ENCODE measurements around the gene MYO3B. TPM values are rescaled to one million over a fixed set of nuclear protein-coding genes. Genes with fewer than 3 reads are reported as not detected.

The MYO3B gene
- total and polyA plus RNA-seq, 2 of the 8 experiments (the other 6 are each of a cell fraction or from before 2014, with no cell fraction given) = 0.17 to 0.19 TPM

GRCh38 chr2:170554278-170554955 lies 376.5 kb downstream of the MYO3B start:
- H3K27me3 ChIP-seq (replicated peaks in 1 of 4; ENCODE audit: control insufficient read depth in 3 of 4, extremely low read depth in 1 of 4, insufficient read depth in 3 of 4, low read length in 3 of 4) = no peaks in the 10 kb centered on the region
- H2AK5ac ChIP-seq (ENCODE audit: low read depth, low read length) = no peak overlapping the region
- H4K5ac ChIP-seq (ENCODE audit: insufficient read length, low read depth, low read length) = no peak overlapping the region
- 89% methylated on average over 7 of the region's 7 CpGs; no CpG with 5 or more reads in 1 of the 2 experiments for WGBS, 2 experiments (ENCODE audit: extremely low coverage in 1 of 2, insufficient coverage in 1 of 2, insufficient read length in 1 of 2, insufficient replicate concordance in 2 of 2, low coverage in 1 of 2, low lambda C conversion rate in 2 of 2, missing lambda C conversion rate in 1 of 2)
- FAIRE-seq = no peak
- no peaks in the 10 kb centered on the region for H3K23me2 ChIP-seq (ENCODE audit: low read depth, low read length)
- H2BK15ac ChIP-seq (ENCODE audit: low read length) = no peak overlapping the region
- no peaks in the 10 kb centered on the region for H3K4me1 ChIP-seq (replicated peaks in 1 of 4; ENCODE audit: control insufficient read depth in 3 of 4, insufficient read depth in 4 of 4, low read length in 3 of 4)
- H2BK120ac ChIP-seq (replicated peaks; ENCODE audit: low read depth, low read length) = no peak overlapping the region
- H4K91ac ChIP-seq (replicated peaks; ENCODE audit: insufficient read length, low read length) = no peak overlapping the region
- no peak overlapping the region for H3K23ac ChIP-seq (ENCODE audit: insufficient read length)
- H3K9ac ChIP-seq (replicated peaks in 1 of 4; ENCODE audit: extremely low read depth in 1 of 4, low read depth in 3 of 4, low read length in 3 of 4) = no peak overlapping the region
- no peak overlapping the region for H2BK12ac ChIP-seq (ENCODE audit: low read depth, low read length)
- TF ChIP-seq RFX5 (IDR thresholded peaks at IDR 0.05; ENCODE audit: borderline replicate concordance, low read depth, low read length) (no peak), BACH1 (IDR thresholded peaks at IDR 0.05; ENCODE audit: low read length) (no peak), POU5F1 (IDR thresholded peaks at IDR 0.05; ENCODE audit: low read depth, low read length) (no peak), TAF1 (IDR thresholded peaks at IDR 0.05; ENCODE audit: low read depth, low read length) (no peak), TEAD4 (IDR thresholded peaks at IDR 0.05; ENCODE audit: low read depth, low read length) (no peak), SP2 (IDR thresholded peaks at IDR 0.05; ENCODE audit: low read length) (no peak), CBX5 (IDR thresholded peaks at IDR 0.05; ENCODE audit: low read depth, low read length) (no peak)
- CTCF ChIA-PET (ENCODE audit: partially characterized antibody) = interaction anchor here (1.2 to 2.2 kb wide), 2 partner anchors 12 to 145 kb away, joined by 3 to 6 read pairs; no protein-coding TSS in a partner anchor
- H3K56ac ChIP-seq (replicated peaks; ENCODE audit: insufficient read length, low read depth, low read length) = no peak overlapping the region
- no peak overlapping the region for H3K27ac ChIP-seq (ENCODE audit: low read depth, low read length)
- H2AFZ ChIP-seq (ENCODE audit: low read length) = no peak overlapping the region
- no peak overlapping the region for H3K4ac ChIP-seq (replicated peaks; ENCODE audit: insufficient read length, low read depth, low read length)
- no peak overlapping the region for H4K8ac ChIP-seq (ENCODE audit: extremely low read depth, insufficient read depth, low read length)
- no peak for DNase-seq (ENCODE audit: low read depth in 1 of 2, low spot score in 2 of 2)
- no peak overlapping the region for H2BK20ac ChIP-seq (ENCODE audit: low read length)
- H3K79me2 ChIP-seq (ENCODE audit: control insufficient read depth in 1 of 2, insufficient read depth in 2 of 2, low read length in 2 of 2) = no peaks in the 10 kb centered on the region
- no peaks in the 10 kb centered on the region for H4K20me1 ChIP-seq (replicated peaks in 1 of 2; ENCODE audit: control insufficient read depth in 1 of 2, insufficient read depth in 2 of 2, low read length in 2 of 2)
- no peaks in the 10 kb centered on the region; a peak in 1 of 8 replicates for H3K36me3 ChIP-seq (ENCODE audit: control insufficient read depth in 2 of 4, insufficient read depth in 4 of 4, low read length in 3 of 4)
- H3K4me3 ChIP-seq (ENCODE audit: extremely low read depth in 1 of 4, insufficient read depth in 2 of 4, low read depth in 3 of 4, low read length in 4 of 4) = no peak overlapping the region
- POLR2A ChIA-PET (ENCODE audit: partially characterized antibody) = no interaction called here
- no peaks in the 10 kb centered on the region for H3K79me1 ChIP-seq (ENCODE audit: low read depth, low read length)
- H3K9me3 ChIP-seq (ENCODE audit: insufficient read depth in 2 of 2, low read depth in 1 of 2, low read length in 1 of 2) = peaks cover 12 to 14% of the 10 kb centered on the region in 2 experiments
- H3K18ac ChIP-seq (ENCODE audit: extremely low read depth, low read length) = no peak overlapping the region
- H3K4me2 ChIP-seq (ENCODE audit: insufficient read depth in 1 of 2, low read depth in 2 of 2, low read length in 2 of 2) = no peak overlapping the region
- no peak overlapping the region for H2BK5ac ChIP-seq (ENCODE audit: low read depth, low read length)
- no peak overlapping the region for H3K14ac ChIP-seq (ENCODE audit: insufficient read length)
